Measurements from ENCODE around the gene XPO6. TPM values are rescaled to one million over a fixed set of nuclear protein-coding genes. Genes with fewer than 3 reads are reported as not detected.

Gene XPO6
- total RNA-seq, 1 experiment from 2014 or later, result 162 TPM

DNA sequence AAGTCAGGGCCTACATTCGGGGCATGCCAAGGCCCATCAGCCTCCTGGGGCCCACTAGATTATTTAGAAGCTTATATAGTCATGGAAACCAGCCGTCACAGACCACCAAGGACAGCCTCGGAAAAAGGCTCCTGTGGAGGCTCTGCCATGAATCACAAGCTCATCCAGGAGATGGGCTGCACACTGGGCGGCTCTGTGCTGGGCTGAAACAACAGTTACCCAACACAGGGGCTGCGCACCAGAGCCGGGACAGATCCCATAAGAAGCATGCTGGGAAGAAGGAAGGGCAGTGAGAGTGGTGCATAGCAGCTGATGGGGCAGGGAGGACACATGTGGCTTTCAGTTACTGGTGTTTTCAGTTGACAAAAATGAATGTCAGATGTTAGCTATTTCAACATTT lies 80.6 kb downstream of the XPO6 start:
- POLR2A ChIA-PET, result no interaction called here
- RAD21 ChIA-PET (ENCODE audit: low non-redundant PET in 1 of 2, low total read pairs in 2 of 2, uncharacterized antibody in 2 of 2, unreplicated experiment in 2 of 2), result no interaction called here
- H2AFZ ChIP-seq (ENCODE audit: low read depth, low read length, poor library complexity, severe bottlenecking), result no peak overlapping the region
- CTCF ChIA-PET, result no interaction called here
- H3K4me1 ChIP-seq (ENCODE audit: control insufficient read depth in 1 of 2, insufficient read depth in 2 of 2, low read length in 2 of 2), result no peaks in the 10 kb centered on the region
- H3K9ac ChIP-seq (ENCODE audit: low read length), result no peak overlapping the region
- no peaks in the 10 kb centered on the region for H3K9me2 ChIP-seq (ENCODE audit: insufficient read depth)
- ATAC-seq, result no peak
- H4K20me1 ChIP-seq (ENCODE audit: insufficient read depth), result peaks cover 7% of the 10 kb centered on the region; the same call in 1 of the 2 replicates
- no peak for TF ChIP-seq ELF1 (IDR thresholded peaks at IDR 0.05; ENCODE audit: borderline replicate concordance, low read depth)
- no peak for TF ChIP-seq POLR2A (IDR thresholded peaks at IDR 0.05; ENCODE audit: borderline replicate concordance, extremely low read depth, insufficient read depth, insufficient read length)
- no peak for TF ChIP-seq ZFX (IDR thresholded peaks at IDR 0.05)
- no peak for TF ChIP-seq YY1 (IDR thresholded peaks at IDR 0.05; ENCODE audit: extremely low read depth, insufficient replicate concordance, low read depth, low read length)
- TF ChIP-seq, protein P1, sequence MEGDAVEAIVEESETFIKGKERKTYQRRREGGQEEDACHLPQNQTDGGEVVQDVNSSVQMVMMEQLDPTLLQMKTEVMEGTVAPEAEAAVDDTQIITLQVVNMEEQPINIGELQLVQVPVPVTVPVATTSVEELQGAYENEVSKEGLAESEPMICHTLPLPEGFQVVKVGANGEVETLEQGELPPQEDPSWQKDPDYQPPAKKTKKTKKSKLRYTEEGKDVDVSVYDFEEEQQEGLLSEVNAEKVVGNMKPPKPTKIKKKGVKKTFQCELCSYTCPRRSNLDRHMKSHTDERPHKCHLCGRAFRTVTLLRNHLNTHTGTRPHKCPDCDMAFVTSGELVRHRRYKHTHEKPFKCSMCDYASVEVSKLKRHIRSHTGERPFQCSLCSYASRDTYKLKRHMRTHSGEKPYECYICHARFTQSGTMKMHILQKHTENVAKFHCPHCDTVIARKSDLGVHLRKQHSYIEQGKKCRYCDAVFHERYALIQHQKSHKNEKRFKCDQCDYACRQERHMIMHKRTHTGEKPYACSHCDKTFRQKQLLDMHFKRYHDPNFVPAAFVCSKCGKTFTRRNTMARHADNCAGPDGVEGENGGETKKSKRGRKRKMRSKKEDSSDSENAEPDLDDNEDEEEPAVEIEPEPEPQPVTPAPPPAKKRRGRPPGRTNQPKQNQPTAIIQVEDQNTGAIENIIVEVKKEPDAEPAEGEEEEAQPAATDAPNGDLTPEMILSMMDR (IDR thresholded peaks at IDR 0.05 in 2 of 3, conservative IDR thresholded peaks at IDR 0.05 in 1 of 3; ENCODE audit: borderline replicate concordance in 1 of 3, insufficient read depth in 1 of 3, low read depth in 2 of 3, low read length in 2 of 3), result no peak
- TF ChIP-seq, protein P2, sequence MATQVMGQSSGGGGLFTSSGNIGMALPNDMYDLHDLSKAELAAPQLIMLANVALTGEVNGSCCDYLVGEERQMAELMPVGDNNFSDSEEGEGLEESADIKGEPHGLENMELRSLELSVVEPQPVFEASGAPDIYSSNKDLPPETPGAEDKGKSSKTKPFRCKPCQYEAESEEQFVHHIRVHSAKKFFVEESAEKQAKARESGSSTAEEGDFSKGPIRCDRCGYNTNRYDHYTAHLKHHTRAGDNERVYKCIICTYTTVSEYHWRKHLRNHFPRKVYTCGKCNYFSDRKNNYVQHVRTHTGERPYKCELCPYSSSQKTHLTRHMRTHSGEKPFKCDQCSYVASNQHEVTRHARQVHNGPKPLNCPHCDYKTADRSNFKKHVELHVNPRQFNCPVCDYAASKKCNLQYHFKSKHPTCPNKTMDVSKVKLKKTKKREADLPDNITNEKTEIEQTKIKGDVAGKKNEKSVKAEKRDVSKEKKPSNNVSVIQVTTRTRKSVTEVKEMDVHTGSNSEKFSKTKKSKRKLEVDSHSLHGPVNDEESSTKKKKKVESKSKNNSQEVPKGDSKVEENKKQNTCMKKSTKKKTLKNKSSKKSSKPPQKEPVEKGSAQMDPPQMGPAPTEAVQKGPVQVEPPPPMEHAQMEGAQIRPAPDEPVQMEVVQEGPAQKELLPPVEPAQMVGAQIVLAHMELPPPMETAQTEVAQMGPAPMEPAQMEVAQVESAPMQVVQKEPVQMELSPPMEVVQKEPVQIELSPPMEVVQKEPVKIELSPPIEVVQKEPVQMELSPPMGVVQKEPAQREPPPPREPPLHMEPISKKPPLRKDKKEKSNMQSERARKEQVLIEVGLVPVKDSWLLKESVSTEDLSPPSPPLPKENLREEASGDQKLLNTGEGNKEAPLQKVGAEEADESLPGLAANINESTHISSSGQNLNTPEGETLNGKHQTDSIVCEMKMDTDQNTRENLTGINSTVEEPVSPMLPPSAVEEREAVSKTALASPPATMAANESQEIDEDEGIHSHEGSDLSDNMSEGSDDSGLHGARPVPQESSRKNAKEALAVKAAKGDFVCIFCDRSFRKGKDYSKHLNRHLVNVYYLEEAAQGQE (IDR thresholded peaks at IDR 0.05; ENCODE audit: low read depth), result no peak
- no peak for TF ChIP-seq SIN3A (IDR thresholded peaks at IDR 0.05; ENCODE audit: low read depth)
- no peak for TF ChIP-seq JUND (IDR thresholded peaks at IDR 0.05)
- TF ChIP-seq FOSL1 (IDR thresholded peaks at IDR 0.05; ENCODE audit: low read depth), result no peak
- no peak for TF ChIP-seq SP1 (IDR thresholded peaks at IDR 0.05; ENCODE audit: low read depth)
- TF ChIP-seq, protein P3, sequence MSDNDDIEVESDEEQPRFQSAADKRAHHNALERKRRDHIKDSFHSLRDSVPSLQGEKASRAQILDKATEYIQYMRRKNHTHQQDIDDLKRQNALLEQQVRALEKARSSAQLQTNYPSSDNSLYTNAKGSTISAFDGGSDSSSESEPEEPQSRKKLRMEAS (IDR thresholded peaks at IDR 0.05), result no peak
- no peak for TF ChIP-seq ZNF274 (IDR thresholded peaks at IDR 0.05; ENCODE audit: low read depth, low read length)
- TF ChIP-seq EGR1 (IDR thresholded peaks at IDR 0.05; ENCODE audit: low read depth), result no peak
- TF ChIP-seq EZH2phosphoT487 (IDR thresholded peaks at IDR 0.05; ENCODE audit: borderline replicate concordance), result no peak
- no peak for TF ChIP-seq CBX3 (IDR thresholded peaks at IDR 0.05; ENCODE audit: low read depth)
- TF ChIP-seq RAD21 (IDR thresholded peaks at IDR 0.05; ENCODE audit: low read depth), result no peak
- no peak for TF ChIP-seq TCF7L2 (IDR thresholded peaks at IDR 0.05; ENCODE audit: borderline replicate concordance, extremely low read depth, insufficient read depth, insufficient read length)
- TF ChIP-seq, protein P4, sequence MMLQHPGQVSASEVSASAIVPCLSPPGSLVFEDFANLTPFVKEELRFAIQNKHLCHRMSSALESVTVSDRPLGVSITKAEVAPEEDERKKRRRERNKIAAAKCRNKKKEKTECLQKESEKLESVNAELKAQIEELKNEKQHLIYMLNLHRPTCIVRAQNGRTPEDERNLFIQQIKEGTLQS (IDR thresholded peaks at IDR 0.05), result no peak
- TF ChIP-seq, protein P5, sequence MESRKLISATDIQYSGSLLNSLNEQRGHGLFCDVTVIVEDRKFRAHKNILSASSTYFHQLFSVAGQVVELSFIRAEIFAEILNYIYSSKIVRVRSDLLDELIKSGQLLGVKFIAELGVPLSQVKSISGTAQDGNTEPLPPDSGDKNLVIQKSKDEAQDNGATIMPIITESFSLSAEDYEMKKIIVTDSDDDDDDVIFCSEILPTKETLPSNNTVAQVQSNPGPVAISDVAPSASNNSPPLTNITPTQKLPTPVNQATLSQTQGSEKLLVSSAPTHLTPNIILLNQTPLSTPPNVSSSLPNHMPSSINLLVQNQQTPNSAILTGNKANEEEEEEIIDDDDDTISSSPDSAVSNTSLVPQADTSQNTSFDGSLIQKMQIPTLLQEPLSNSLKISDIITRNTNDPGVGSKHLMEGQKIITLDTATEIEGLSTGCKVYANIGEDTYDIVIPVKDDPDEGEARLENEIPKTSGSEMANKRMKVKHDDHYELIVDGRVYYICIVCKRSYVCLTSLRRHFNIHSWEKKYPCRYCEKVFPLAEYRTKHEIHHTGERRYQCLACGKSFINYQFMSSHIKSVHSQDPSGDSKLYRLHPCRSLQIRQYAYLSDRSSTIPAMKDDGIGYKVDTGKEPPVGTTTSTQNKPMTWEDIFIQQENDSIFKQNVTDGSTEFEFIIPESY (IDR thresholded peaks at IDR 0.05; ENCODE audit: extremely low read depth, insufficient replicate concordance, low read length), result no peak
- no peak for TF ChIP-seq CEBPB (IDR thresholded peaks at IDR 0.05; ENCODE audit: low read depth)
- H3K27me3 ChIP-seq (ENCODE audit: insufficient read depth, low read length), result no peaks in the 10 kb centered on the region
- no peak overlapping the region for H3K4me3 ChIP-seq (replicated peaks in 1 of 2; ENCODE audit: low read depth in 1 of 2, low read length in 2 of 2)
- H3K27ac ChIP-seq (ENCODE audit: low read depth, low read length), result no peak overlapping the region
- H3K9me3 ChIP-seq (ENCODE audit: control insufficient read depth in 1 of 2, insufficient read depth in 1 of 2, low read depth in 1 of 2, low read length in 2 of 2), result no peaks in the 10 kb centered on the region
- peaks cover 52 to 86% of the 10 kb centered on the region in 2 experiments for H3K36me3 ChIP-seq (ENCODE audit: control insufficient read depth in 1 of 2, insufficient read depth in 2 of 2, low read length in 2 of 2)
- no TSS peak for BruUV-seq (replicated peaks)
- intact Hi-C loops (cut with micrococcal nuclease), result no loop called here
- DNase-seq (ENCODE audit: low read depth, low spot score), result no peak
- peaks cover 61% of the 10 kb centered on the region for H3K79me2 ChIP-seq (ENCODE audit: insufficient read depth, low read length)
- no peak overlapping the region for H3K4me2 ChIP-seq (ENCODE audit: low read length)

Data from HCT116 (cell line).